Testis (tissue), 3 donors: ENCODE results near the gene C18orf32. TPM values are rescaled to one million over a fixed set of nuclear protein-coding genes. Genes with fewer than 3 reads are reported as not detected.
A peak's percentile ranks its signal among the peaks of the same experiment; 100 is the strongest.
"Not testable (repeated sequence)": the region's sequence is repeated elsewhere in the genome, so short reads cannot be mapped to it uniquely, and the experiment has no call there.

ENCODE experiments used
- DNase-seq: peaks from one replicate; pipeline ENCODE4 v3.0.0-alpha.2; 2019
- H3K27ac ChIP-seq, 2 donors: fragments of 200-600 bp; sonication (generic); one replicate each; pipeline ENCODE4 v1.5.1; 2019
- H3K27me3 ChIP-seq: fragments of 200-600 bp; sonication (generic); one replicate; pipeline ENCODE4 v1.5.1; 2019
- H3K36me3 ChIP-seq: fragments of 200-600 bp; sonication (generic); one replicate; pipeline ENCODE4 v1.5.1; 2017; ENCODE audit warnings: low read depth; ENCODE audit errors: missing control alignments
- H3K4me1 ChIP-seq: fragments of 200-600 bp; sonication (generic); one replicate; pipeline ENCODE4 v1.5.1; 2019
- H3K4me3 ChIP-seq, 2 donors: fragments of 200-600 bp; sonication (generic); one replicate each; pipeline ENCODE4 v1.5.1; 2017 to 2019
- H3K9me3 ChIP-seq: fragments of 200-600 bp; sonication (generic); one replicate; pipeline ENCODE4 v1.5.1; 2017
- POLR2A ChIP-seq: fragments of 450-650 bp; IDR thresholded peaks from one replicate; pipeline ENCODE4 v1.6.1; 2017; ENCODE audit warnings: antibody characterized with exemption, mild to moderate bottlenecking, moderate library complexity
- WGBS, 2 donors: methylation state at CpG; one replicate each; pipeline ENCODE4 v1.1.5; 2018; 5-methylcytosine and 5-hydroxymethylcytosine counted together
- intact Hi-C: fragments of 100-400 bp; cut with DNase I; formaldehyde crosslinking; loops from one replicate; pipeline ENCODE4 v1.15.1; 2023; ENCODE audit warnings: low total_unique reads
- polyA plus RNA-seq: library from polyadenylated mRNA; stranded (reverse); fragments of 350-450 nt; fragmentation: Illumina TruSeq; extraction: RNeasy Lipid Tissue Mini Kit (QIAGEN cat#74804); gene quantifications from one replicate; pipeline ENCODE4 v1.2.3, GENCODE V29; 2014; ENCODE audit warnings: low read depth, low replicate concordance; ENCODE audit not compliant: insufficient read depth
- total RNA-seq, 2 donors: library from RNA; depleted of rRNA; stranded (reverse); fragments of >200 nt; gene quantifications; one replicate each; pipeline ENCODE4 v1.2.3, GENCODE V29; 2016
- TF ChIP-seq, protein P1 (sequence below), 3 experiments: fragments of 450-650 bp in 2 of 3; fragments of 200-600 bp in 1 of 3; sonication (generic) in 1 of 3; IDR thresholded peaks; one replicate each; pipeline ENCODE4 v1.5.1; 2016 to 2019; ENCODE audit warnings: antibody characterized with exemption in 3 of 3, mild to moderate bottlenecking in 2 of 3, moderate library complexity in 1 of 3

C18orf32 gene
- total and polyA plus RNA-seq, 3 donors from 2014 or later: 51.0 to 80.9 (median 60.6) TPM

DNA sequence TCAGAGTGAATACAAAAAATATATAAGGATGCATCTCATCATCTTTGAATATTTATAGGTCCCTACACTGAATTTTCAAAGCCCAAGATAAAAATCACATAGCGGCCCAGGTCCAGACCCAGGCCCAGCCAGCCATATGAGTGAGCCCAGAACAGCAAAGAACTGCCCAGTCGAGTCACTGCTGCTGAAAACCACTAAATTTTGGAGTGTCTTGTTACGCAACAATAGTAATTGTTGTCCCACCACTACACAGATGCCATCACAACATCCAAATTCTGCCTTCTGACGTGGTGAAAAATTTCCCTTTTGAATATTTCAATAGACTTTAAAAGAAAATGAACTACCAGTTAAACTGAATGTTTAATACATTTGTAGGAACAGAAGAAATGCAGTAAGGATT lies 5.7 kb downstream of the C18orf32 start:
- no peak overlapping the region for H3K4me3 ChIP-seq
- intact Hi-C loops: no loop called here
- no peaks in the 10 kb centered on the region for H3K36me3 ChIP-seq
- no peak for TF ChIP-seq POLR2A
- TF ChIP-seq, protein P1, sequence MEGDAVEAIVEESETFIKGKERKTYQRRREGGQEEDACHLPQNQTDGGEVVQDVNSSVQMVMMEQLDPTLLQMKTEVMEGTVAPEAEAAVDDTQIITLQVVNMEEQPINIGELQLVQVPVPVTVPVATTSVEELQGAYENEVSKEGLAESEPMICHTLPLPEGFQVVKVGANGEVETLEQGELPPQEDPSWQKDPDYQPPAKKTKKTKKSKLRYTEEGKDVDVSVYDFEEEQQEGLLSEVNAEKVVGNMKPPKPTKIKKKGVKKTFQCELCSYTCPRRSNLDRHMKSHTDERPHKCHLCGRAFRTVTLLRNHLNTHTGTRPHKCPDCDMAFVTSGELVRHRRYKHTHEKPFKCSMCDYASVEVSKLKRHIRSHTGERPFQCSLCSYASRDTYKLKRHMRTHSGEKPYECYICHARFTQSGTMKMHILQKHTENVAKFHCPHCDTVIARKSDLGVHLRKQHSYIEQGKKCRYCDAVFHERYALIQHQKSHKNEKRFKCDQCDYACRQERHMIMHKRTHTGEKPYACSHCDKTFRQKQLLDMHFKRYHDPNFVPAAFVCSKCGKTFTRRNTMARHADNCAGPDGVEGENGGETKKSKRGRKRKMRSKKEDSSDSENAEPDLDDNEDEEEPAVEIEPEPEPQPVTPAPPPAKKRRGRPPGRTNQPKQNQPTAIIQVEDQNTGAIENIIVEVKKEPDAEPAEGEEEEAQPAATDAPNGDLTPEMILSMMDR (IDR thresholded peaks at IDR 0.05): no peak
- H3K9me3 ChIP-seq: no peaks in the 10 kb centered on the region
- H3K27me3 ChIP-seq: no peaks in the 10 kb centered on the region
- H3K4me1 ChIP-seq: peaks cover 14% of the 10 kb centered on the region
- no peak overlapping the region for H3K27ac ChIP-seq
- no peak for DNase-seq
- 91 to 93% methylated on average over 4 of the region's 4 CpGs for WGBS, 2 donors

DNA sequence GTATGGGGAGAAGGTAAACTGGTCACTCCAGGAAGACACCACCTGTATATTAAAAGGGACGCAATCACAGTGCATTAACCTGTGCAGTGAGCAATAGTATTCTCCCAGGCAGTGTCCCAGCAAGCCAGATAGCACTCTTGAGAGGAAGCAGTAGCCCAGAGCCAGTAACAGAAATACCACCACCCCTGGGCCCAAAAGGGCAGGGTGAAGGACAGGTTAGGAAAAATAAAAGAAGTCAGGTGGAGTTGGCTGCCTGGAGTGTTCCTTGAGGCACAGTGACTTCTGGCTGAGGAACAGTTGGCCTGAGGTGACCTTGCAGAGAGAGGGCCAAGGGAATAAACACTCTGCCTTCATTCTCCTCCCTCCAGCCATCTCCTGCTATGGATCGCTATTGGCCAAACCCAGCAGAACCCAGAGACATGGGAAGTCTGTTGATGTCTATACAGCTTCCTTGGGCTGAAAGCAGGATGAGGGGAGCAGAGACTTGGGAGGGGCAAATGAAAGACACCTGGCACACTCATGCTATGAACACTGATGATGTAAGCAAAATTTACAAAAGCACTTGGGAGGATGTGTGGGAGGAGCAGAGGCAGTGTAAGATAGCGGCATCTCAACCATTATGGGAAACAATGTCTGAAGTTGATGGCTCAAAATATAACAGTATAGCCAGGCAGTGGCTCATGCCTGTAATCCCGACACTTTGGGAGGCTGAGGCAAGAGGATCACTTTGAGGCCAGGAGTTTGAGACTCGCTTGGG lies 7.5 kb downstream of the C18orf32 start:
- intact Hi-C loops: no loop called here
- peak overlapping the region in 1 of 2 donors; percentile 37 for H3K27ac ChIP-seq
- no peaks in the 10 kb centered on the region for H3K9me3 ChIP-seq
- H3K4me1 ChIP-seq: peaks cover 5% of the 10 kb centered on the region
- no peak overlapping the region for H3K4me3 ChIP-seq
- no peaks in the 10 kb centered on the region for H3K36me3 ChIP-seq
- TF ChIP-seq POLR2A: no peak
- TF ChIP-seq, protein P1 (IDR thresholded peaks at IDR 0.05): no peak
- no peaks in the 10 kb centered on the region for H3K27me3 ChIP-seq
- WGBS, 2 donors: 63 to 93% methylated on average over 5 of the region's 5 CpGs
- DNase-seq: peak; percentile 56

DNA sequence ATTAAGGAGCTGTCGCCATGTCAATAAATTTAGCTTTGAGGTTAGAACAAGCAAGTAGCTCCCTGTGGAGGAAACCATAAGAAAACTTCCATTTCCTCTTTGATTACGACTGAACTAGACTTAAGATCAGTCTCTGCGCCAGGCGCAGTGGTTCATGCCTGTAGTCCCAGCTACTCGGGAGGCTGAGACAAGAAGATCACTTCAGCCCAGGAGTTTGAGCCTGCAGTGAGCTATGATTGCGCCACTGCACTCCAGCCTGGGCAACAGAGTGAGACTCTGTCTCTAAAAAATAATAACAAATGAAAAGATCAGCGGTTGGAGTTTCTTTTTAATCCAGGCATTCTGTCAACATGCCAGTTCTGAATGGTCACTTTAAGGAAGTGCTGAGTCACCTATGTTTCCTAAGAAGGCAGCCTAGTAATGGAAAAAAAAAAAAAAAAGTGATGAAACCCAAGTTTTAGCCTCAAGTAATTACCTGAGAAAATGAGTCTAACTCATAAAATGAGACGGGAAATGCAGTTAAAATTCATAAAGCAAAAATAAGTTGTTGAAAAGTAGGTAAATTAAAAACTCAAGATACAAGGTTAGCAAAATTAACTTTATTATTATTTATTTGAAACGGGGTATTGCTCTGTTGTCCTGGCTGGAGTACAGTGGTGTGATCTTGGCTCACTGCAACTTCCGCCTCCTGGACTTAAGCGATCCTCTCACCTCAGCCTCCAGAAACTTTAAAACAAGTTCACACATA lies 10.2 kb downstream of the C18orf32 start:
- Histone ChIP-seq H3K4me1 (peaks cover 10% of the 10 kb centered on the region), H3K4me3 (no peak overlapping the region), H3K27me3 (no peaks in the 10 kb centered on the region), H3K36me3 (no peaks in the 10 kb centered on the region), H3K9me3 (no peaks in the 10 kb centered on the region), H3K27ac (peak overlapping the region in 1 of 2 donors; percentile 30)
- no peak for DNase-seq
- intact Hi-C loops: no loop called here
- 77 to 86% methylated on average over 11 of the region's 11 CpGs for WGBS, 2 donors
- no peak for TF ChIP-seq POLR2A
- TF ChIP-seq, protein P1 (IDR thresholded peaks at IDR 0.05): no peak

DNA sequence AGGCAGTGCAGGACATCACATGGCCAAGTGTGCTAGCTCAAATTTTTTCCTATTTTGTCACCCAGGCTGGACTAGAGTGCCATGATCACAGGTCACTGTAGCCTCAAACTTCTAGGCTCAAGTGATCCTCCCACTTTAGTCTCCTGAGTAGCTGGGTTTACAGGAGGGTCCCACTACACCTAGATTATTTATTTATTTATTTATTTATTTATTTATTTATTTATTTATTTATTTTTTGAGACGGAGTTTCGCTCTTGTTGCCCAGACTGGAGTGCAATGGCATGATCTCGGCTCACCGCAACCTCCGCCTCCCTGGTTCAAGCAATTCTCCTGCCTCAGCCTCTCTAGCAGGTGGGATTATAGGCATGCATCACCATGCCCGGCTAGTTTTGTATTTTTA lies 12.1 kb downstream of the C18orf32 start:
- WGBS, 2 donors: 98 to 99% methylated on average over 6 of the region's 6 CpGs
- DNase-seq, H3K36me3 ChIP-seq, H3K4me3 ChIP-seq, H3K27me3 ChIP-seq, H3K4me1 ChIP-seq, intact Hi-C loops, H3K27ac ChIP-seq, H3K9me3 ChIP-seq: not testable (repeated sequence)

DNA sequence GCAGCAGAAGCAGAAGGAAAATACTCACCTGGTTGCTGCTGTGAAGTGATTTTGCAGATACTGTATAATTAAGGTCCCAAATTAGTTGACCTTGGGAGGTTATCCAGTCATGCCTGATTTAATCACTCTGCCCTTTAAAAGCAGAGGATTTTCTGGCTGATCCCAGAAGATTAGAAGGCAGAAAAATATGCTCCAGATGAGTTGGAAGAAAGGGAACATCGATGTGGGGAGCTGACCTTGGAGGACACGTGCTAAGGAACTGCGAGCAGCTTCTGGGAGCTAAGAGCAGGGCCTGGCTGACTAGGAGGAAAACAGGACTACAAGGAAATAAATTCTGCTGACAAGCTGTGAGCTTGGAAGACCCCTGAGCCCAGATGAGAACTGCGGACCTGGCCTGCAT lies 13.3 kb downstream of the C18orf32 start:
- DNase-seq: peak; percentile 37
- Histone ChIP-seq H3K4me1 (peaks cover 5% of the 10 kb centered on the region), H3K36me3 (no peaks in the 10 kb centered on the region), H3K27ac (no peak overlapping the region), H3K27me3 (no peaks in the 10 kb centered on the region), H3K4me3 (no peak overlapping the region), H3K9me3 (no peaks in the 10 kb centered on the region)
- no peak for TF ChIP-seq POLR2A
- 38 to 45% methylated on average over 4 of the region's 4 CpGs for WGBS, 2 donors
- intact Hi-C loops: no loop called here
